H1 (cell line): Measurements from ENCODE around the gene NLK.

Source experiments
- BCL11A ChIP-seq, 2 experiments: IDR thresholded peaks; one replicate each; pipeline ENCODE4 v1.6.1; 2011; ENCODE audit warnings: low read depth in 2 of 2, low read length in 2 of 2, mild to moderate bottlenecking in 2 of 2
- JUN ChIP-seq: IDR thresholded peaks from 2 replicates; pipeline ENCODE4 v1.6.1; 2011; ENCODE audit warnings: low read depth, mild to moderate bottlenecking, improper control_type of control experiment, low read length
- SIN3A ChIP-seq, 2 experiments: IDR thresholded peaks in 1 of 2; conservative IDR thresholded peaks in 1 of 2; 2 replicates each; pipeline ENCODE4 v1.6.1; 2011 to 2012; ENCODE audit warnings: low read length in 2 of 2, improper control_type of control experiment in 1 of 2, low read depth in 1 of 2, mild to moderate bottlenecking in 1 of 2
- TF ChIP-seq, protein P1 (sequence below), 3 experiments: IDR thresholded peaks; 1 replicate in 2 of 3; 2 replicates in 1 of 3; pipeline versions ENCODE4 v1.5.1 to v1.6.1; 2011; ENCODE audit warnings: low read length in 3 of 3, mild to moderate bottlenecking in 3 of 3, inconsistent platforms in 2 of 3, low read depth in 1 of 3, moderate library complexity in 1 of 3; ENCODE audit not compliant: insufficient read depth in 1 of 3; ENCODE audit errors: control extremely low read depth in 1 of 3
- TF ChIP-seq, protein P2 (sequence below): IDR thresholded peaks from 2 replicates; pipeline ENCODE4 v1.6.1; 2012; ENCODE audit warnings: inconsistent platforms

DNA sequence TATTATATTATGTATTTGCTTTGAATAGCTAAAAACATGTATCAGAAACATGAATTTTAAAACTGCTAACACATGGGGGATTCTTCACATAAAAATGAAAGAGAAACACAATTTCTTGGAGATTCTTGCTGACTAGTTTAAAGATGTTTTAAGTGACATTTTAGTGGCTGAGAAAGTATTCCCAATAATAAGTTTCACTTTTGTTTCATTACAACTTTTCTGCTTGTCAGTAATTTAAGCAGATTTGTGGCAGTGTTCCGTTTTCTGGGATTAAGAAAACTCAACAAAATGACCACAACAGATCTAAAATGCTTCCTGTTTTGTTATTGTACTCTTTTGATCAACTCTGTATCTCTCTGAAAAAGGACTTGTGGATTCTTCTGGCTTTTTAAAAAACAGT is 75.9 kb downstream of the NLK start:
- TF ChIP-seq, protein P1, sequence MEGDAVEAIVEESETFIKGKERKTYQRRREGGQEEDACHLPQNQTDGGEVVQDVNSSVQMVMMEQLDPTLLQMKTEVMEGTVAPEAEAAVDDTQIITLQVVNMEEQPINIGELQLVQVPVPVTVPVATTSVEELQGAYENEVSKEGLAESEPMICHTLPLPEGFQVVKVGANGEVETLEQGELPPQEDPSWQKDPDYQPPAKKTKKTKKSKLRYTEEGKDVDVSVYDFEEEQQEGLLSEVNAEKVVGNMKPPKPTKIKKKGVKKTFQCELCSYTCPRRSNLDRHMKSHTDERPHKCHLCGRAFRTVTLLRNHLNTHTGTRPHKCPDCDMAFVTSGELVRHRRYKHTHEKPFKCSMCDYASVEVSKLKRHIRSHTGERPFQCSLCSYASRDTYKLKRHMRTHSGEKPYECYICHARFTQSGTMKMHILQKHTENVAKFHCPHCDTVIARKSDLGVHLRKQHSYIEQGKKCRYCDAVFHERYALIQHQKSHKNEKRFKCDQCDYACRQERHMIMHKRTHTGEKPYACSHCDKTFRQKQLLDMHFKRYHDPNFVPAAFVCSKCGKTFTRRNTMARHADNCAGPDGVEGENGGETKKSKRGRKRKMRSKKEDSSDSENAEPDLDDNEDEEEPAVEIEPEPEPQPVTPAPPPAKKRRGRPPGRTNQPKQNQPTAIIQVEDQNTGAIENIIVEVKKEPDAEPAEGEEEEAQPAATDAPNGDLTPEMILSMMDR (IDR thresholded peaks at IDR 0.05; ENCODE audit: control extremely low read depth in 1 of 3, insufficient read depth in 1 of 3, low read depth in 1 of 3, low read length in 3 of 3) = no peak
- TF ChIP-seq JUN (no peak), BCL11A (IDR thresholded peaks at IDR 0.05; ENCODE audit: low read depth in 2 of 2, low read length in 2 of 2) (no peak), SIN3A (conservative IDR thresholded peaks at IDR 0.05 in 1 of 2, IDR thresholded peaks at IDR 0.05 in 1 of 2; ENCODE audit: low read depth in 1 of 2, low read length in 2 of 2) (no peak)
- TF ChIP-seq, protein P2, sequence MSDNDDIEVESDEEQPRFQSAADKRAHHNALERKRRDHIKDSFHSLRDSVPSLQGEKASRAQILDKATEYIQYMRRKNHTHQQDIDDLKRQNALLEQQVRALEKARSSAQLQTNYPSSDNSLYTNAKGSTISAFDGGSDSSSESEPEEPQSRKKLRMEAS = no peak
